ENCODE measurements around the gene PRG3.

DNA sequence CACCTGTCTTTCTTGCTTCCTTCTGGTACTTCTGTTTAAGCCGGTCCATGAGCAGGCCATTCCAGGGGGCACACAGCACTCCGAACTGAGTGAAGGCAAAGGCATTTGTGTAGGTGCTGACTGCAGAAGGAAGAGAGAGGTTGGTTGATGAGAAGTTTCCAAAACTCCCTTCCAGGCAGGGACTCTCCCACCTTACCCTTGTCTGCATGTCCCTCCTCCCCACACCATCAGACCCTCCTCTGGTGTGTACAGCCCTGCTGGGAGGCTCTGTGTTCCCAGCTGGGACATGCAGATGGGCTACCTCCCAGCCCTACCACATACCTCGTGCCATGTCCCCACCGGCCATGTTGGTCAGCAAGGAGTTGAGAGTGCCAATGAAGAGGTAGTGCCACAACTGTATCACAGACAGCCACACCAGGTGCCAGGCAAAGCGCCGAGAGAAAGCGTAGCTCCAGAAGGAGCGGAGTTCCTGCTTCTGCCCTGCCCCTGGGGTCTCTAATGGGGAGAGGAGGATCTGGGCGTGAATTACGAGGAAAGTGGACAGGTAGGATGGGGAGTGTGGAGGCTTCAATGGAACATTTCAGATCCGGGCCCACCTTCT, 33.8 kb upstream of the PRG3 start:
- no peak for TF ChIP-seq CTCF (conservative IDR thresholded peaks at IDR 0.05; ENCODE audit: low read depth, low read length)
- TF ChIP-seq EZH2 (IDR thresholded peaks at IDR 0.05; ENCODE audit: low read length, unreplicated experiment), result no peak
- no peak for TF ChIP-seq EZH2phosphoT487 (IDR thresholded peaks at IDR 0.05; ENCODE audit: borderline replicate concordance, low read length)
